ENCODE results near the gene ATG2A. TPM values are rescaled to one million over a fixed set of nuclear protein-coding genes. Genes with fewer than 3 reads are reported as not detected.

ATG2A gene
- total and polyA plus RNA-seq, 9 of the 15 experiments (the other 6 are each of a cell fraction or from before 2014, with no cell fraction given) = 0.25 to 45.9 (median 5.2) TPM

- peak; percentile 67 for TF ChIP-seq VEZF1 (CRISPR knock-in tag; IDR thresholded peaks at IDR 0.05)
- TF ChIP-seq ZNF639 (CRISPR knock-in tag; conservative IDR thresholded peaks at IDR 0.05 in 1 of 2, IDR thresholded peaks at IDR 0.05 in 1 of 2) = peak in 1 of 2 experiments; percentile 58; a peak in 1 of 4 replicates
- TF ChIP-seq LCOR (CRISPR knock-in tag; IDR thresholded peaks at IDR 0.05) = 0 out of 2 replicates have a peak, but pooled peaks have one; percentile 33
- TF ChIP-seq BHLHE40 (IDR thresholded peaks at IDR 0.05; ENCODE audit: low read length) = 0 out of 2 replicates have a peak, but pooled peaks have one; percentile 3
- 0 out of 2 replicates have a peak, but pooled peaks have one; percentile 26 for TF ChIP-seq MIER1 (IDR thresholded peaks at IDR 0.05; ENCODE audit: low read depth)
- no peak for TF ChIP-seq SMAD1 (IDR thresholded peaks at IDR 0.05; ENCODE audit: low read depth, low read length, partially characterized antibody)
- no peak; the same call in none of the 2 replicates for TF ChIP-seq CXXC5 (CRISPR knock-in tag; IDR thresholded peaks at IDR 0.05)
- TF ChIP-seq SOX6 (IDR thresholded peaks at IDR 0.05) = peak; percentile 34; the same call in 1 of the 2 replicates
- TF ChIP-seq MAZ (CRISPR knock-in tag; conservative IDR thresholded peaks at IDR 0.05 in 1 of 2, IDR thresholded peaks at IDR 0.05 in 1 of 2) = peak in 1 of 2 experiments; percentile 37; a peak in 1 of 4 replicates
- TF ChIP-seq NCOR1 (IDR thresholded peaks at IDR 0.05) = peak; percentile 69; the same call in 1 of the 2 replicates
- TF ChIP-seq NFIC (IDR thresholded peaks at IDR 0.05) = peak; percentile 41; the same call in 1 of the 2 replicates
- no peak for TF ChIP-seq ATF1 (CRISPR knock-in tag; IDR thresholded peaks at IDR 0.05)
- TF ChIP-seq ATF1 (tag; IDR thresholded peaks at IDR 0.05) = peak; percentile 49
- 0 out of 2 replicates have a peak, but pooled peaks have one; percentile 52 for TF ChIP-seq GATAD2B (IDR thresholded peaks at IDR 0.05; ENCODE audit: borderline replicate concordance)
- peak; percentile 96 for TF ChIP-seq TFAP4 (CRISPR knock-in tag; IDR thresholded peaks at IDR 0.05; ENCODE audit: borderline replicate concordance)
- TF ChIP-seq RAD51 (IDR thresholded peaks at IDR 0.05; ENCODE audit: borderline replicate concordance, low read depth) = no peak
- no peak for TF ChIP-seq EGR1 (conservative IDR thresholded peaks at IDR 0.05)
- TF ChIP-seq ZFP36 (IDR thresholded peaks at IDR 0.05; ENCODE audit: low read depth, low read length, partially characterized antibody) = no peak
- no peak for TF ChIP-seq TRIM28 (IDR thresholded peaks at IDR 0.05)
- no peak for TF ChIP-seq ZNF449 (CRISPR knock-in tag; IDR thresholded peaks at IDR 0.05)
- no peak for TF ChIP-seq U2AF1 (optimal IDR thresholded peaks at IDR 0.05; ENCODE audit: low read depth, low read length)
- peak; percentile 80 for TF ChIP-seq ARID1B (IDR thresholded peaks at IDR 0.05)
- no peak for TF ChIP-seq ZNF12 (CRISPR knock-in tag; IDR thresholded peaks at IDR 0.05)
- no peak for TF ChIP-seq BRD9 (IDR thresholded peaks at IDR 0.05; ENCODE audit: low read depth, partially characterized antibody)
- peak; percentile 74; the same call in 1 of the 2 replicates for TF ChIP-seq DPF2 (IDR thresholded peaks at IDR 0.05)
These were observed 46.7 kb downstream of the ATG2A start (continued) for GRCh38 chr11:64870176-64870892.

Measured in K562 (cell line).